K562 (cell line): ENCODE results near the gene RFX3. TPM values are rescaled to one million over a fixed set of nuclear protein-coding genes. Genes with fewer than 3 reads are reported as not detected.

Source experiments
- ATAC-seq: fragments of 200-7000 bp; cut with Tn5 transposase; 3 replicates; pipeline ENCODE4 v1.9.1; 2020; ENCODE audit warnings: moderate library complexity
- BruUV-seq: library from RNA; stranded (reverse); fragments of 400-500 nt; replicated peaks from 2 replicates; lab custom pipeline; 2021; lab: Mats Ljungman, UMichigan
- CTCF ChIA-PET: fragments of 300-600 bp; formaldehyde crosslinking; extraction: SDS; loops from one replicate; lab custom pipeline; 2021; ENCODE audit warnings: low intra/inter-chr PET ratio; lab: Yijun Ruan, JAX
- POLR2A ChIA-PET: fragments of 300-600, 350-650 bp; sonication (Branson Sonifier 250); formaldehyde crosslinking; extraction: SDS; loops from one replicate; lab custom pipeline; 2021; ENCODE audit warnings: antibody characterized with exemption, inconsistent platforms; lab: Yijun Ruan, JAX
- DNase-seq, 4 experiments: peaks; one replicate each; pipeline versions ENCODE4 v3.0.0 to v3.0.0-alpha.2; 2011 to 2018; ENCODE audit warnings: low spot score in 3 of 4, mixed read lengths in 3 of 4; ENCODE audit errors: extremely low read depth in 1 of 4
- FAIRE-seq: peaks from 2 replicates; lab custom pipeline; 2011; peaks lifted over from hg19 to GRCh38; lab: Jason Lieb, UNC
- H2AFZ ChIP-seq: 2 replicates; pipeline ENCODE4 v1.6.0; 2011; ENCODE audit warnings: low read depth, low read length, control low read depth, inconsistent platforms
- H3K27ac ChIP-seq: fragments of 200-600 bp; 3 replicates; pipeline ENCODE4 v1.8.0; 2011; ENCODE audit warnings: low read depth, mild to moderate bottlenecking, control low read depth, inconsistent platforms, low read length, moderate library complexity, mixed read lengths; ENCODE audit errors: extremely low read depth
- H3K27me3 ChIP-seq, 2 experiments: fragments of 300-600 bp in 1 of 2; 2 replicates in 1 of 2; 3 replicates in 1 of 2; pipeline versions ENCODE4 v1.6.0 to v1.8.0; 2011; ENCODE audit warnings: inconsistent platforms in 2 of 2, low read length in 2 of 2, mild to moderate bottlenecking in 1 of 2, mixed read lengths in 1 of 2, moderate library complexity in 1 of 2; ENCODE audit not compliant: control insufficient read depth in 2 of 2, insufficient read depth in 2 of 2
- H3K36me3 ChIP-seq: fragments of 300-600 bp; 3 replicates; pipeline ENCODE4 v1.8.0; 2011; ENCODE audit warnings: mild to moderate bottlenecking, low read length, inconsistent platforms; ENCODE audit not compliant: control insufficient read depth, insufficient read depth
- H3K4me1 ChIP-seq, 2 experiments: fragments of 200-600 bp in 1 of 2; replicated peaks in 1 of 2; 2 replicates in 1 of 2; 3 replicates in 1 of 2; pipeline versions ENCODE4 v1.5.1 to v1.8.0; 2011; ENCODE audit warnings: inconsistent platforms in 2 of 2, low read length in 2 of 2, mild to moderate bottlenecking in 1 of 2, mixed read lengths in 1 of 2, moderate library complexity in 1 of 2; ENCODE audit not compliant: control insufficient read depth in 2 of 2, insufficient read depth in 2 of 2
- H3K4me2 ChIP-seq: 2 replicates; pipeline ENCODE4 v1.6.1; 2011; ENCODE audit warnings: low read length, control low read depth, inconsistent platforms, mixed read lengths; ENCODE audit not compliant: insufficient read depth
- H3K4me3 ChIP-seq: fragments of 200-600 bp; sonication (generic), shearing (Covaris generic); 2 replicates; pipeline ENCODE4 v1.5.1; 2016; ENCODE audit warnings: control low read depth, inconsistent platforms
- H3K79me2 ChIP-seq: fragments of 200-600 bp; 3 replicates; pipeline ENCODE4 v1.8.0; 2011; ENCODE audit warnings: low read length, inconsistent platforms; ENCODE audit not compliant: control insufficient read depth, insufficient read depth
- H3K9ac ChIP-seq, 2 experiments: 2 replicates each; pipeline versions ENCODE4 v1.6.0 to v1.6.1; 2011; ENCODE audit warnings: low read depth in 2 of 2, low read length in 2 of 2, control low read depth in 1 of 2, inconsistent platforms in 1 of 2, mild to moderate bottlenecking in 1 of 2, mixed read lengths in 1 of 2; ENCODE audit not compliant: insufficient read depth in 1 of 2
- H3K9me1 ChIP-seq: one replicate; pipeline ENCODE4 v1.6.0; 2011; ENCODE audit warnings: inconsistent platforms, mild to moderate bottlenecking, low read length, moderate library complexity; ENCODE audit not compliant: control insufficient read depth, insufficient read depth
- H3K9me3 ChIP-seq: replicated peaks from 2 replicates; pipeline ENCODE4 v1.5.1; 2011; ENCODE audit warnings: low read depth, low read length, inconsistent platforms; ENCODE audit not compliant: control insufficient read depth, insufficient read depth
- H4K20me1 ChIP-seq: replicated peaks from 2 replicates; pipeline ENCODE4 v1.6.1; 2011; ENCODE audit warnings: low read length, inconsistent platforms, mixed read lengths; ENCODE audit not compliant: control insufficient read depth, insufficient read depth
- BACH1 ChIP-seq: fragments of 200-800 bp; sonication (Bioruptor generic); IDR thresholded peaks from 2 replicates; pipeline ENCODE4 v1.6.1; 2016; ENCODE audit warnings: missing genetic modification characterization, missing compliant biosample characterization
- MTA3 ChIP-seq: fragments of 450-650 bp; formaldehyde crosslinking; IDR thresholded peaks from 2 replicates; pipeline ENCODE4 v1.6.1; 2017; ENCODE audit warnings: mild to moderate bottlenecking, borderline replicate concordance
- NFIX ChIP-seq: fragments of 250-450 bp; sonication (Bioruptor Pico); IDR thresholded peaks from 2 replicates; pipeline ENCODE4 v1.4.0; 2020; ENCODE audit warnings: low read depth, mild to moderate bottlenecking, moderate library complexity
- POLR3A ChIP-seq: IDR thresholded peaks from 2 replicates; pipeline ENCODE4 v1.6.1; 2011; ENCODE audit warnings: borderline replicate concordance, mild to moderate bottlenecking, moderate library complexity; ENCODE audit not compliant: insufficient read length, insufficient read depth; ENCODE audit errors: extremely low read depth
- RBM14 ChIP-seq: fragments of 200-400 bp; formaldehyde crosslinking; IDR thresholded peaks from 2 replicates; pipeline ENCODE4 v1.6.1; 2018; ENCODE audit warnings: low read depth, mild to moderate bottlenecking, low read length, moderate library complexity, borderline replicate concordance; ENCODE audit not compliant: insufficient read depth
- SREBF2 ChIP-seq: sonication (generic); formaldehyde crosslinking; IDR thresholded peaks from 2 replicates; pipeline ENCODE4 v1.4.0; 2020; ENCODE audit warnings: mild to moderate bottlenecking, missing genetic modification reagents
- TBP ChIP-seq: optimal IDR thresholded peaks from 2 replicates; pipeline ENCODE3; 2011; ENCODE audit warnings: low read depth, low read length, improper control_type of control experiment
- ZNF311 ChIP-seq: fragments of 250-450 bp; sonication (Bioruptor Pico); IDR thresholded peaks from 2 replicates; pipeline ENCODE4 v1.4.0; 2020; ENCODE audit warnings: mild to moderate bottlenecking, moderate library complexity
- ZNF561 ChIP-seq: fragments of 450-650 bp; formaldehyde crosslinking; conservative IDR thresholded peaks from 2 replicates; pipeline ENCODE4 v1.4.0; 2020; ENCODE audit warnings: mild to moderate bottlenecking, moderate library complexity
- ZNF655 ChIP-seq: fragments of 250-450 bp; sonication (Bioruptor Pico); IDR thresholded peaks from 2 replicates; pipeline ENCODE4 v1.5.0; 2021
- WGBS: fragments of 100-300 bp; shearing (Covaris generic); methylation state at CpG from one replicate; pipeline ENCODE4 v1.1.6; 2016; ENCODE audit warnings: low coverage, mixed read lengths; ENCODE audit not compliant: insufficient coverage; ENCODE audit errors: missing lambda C conversion rate; 5-methylcytosine and 5-hydroxymethylcytosine counted together
- in situ Hi-C: fragments of 300-500 bp; cut with MboI; formaldehyde crosslinking; loops from 4 replicates; pipeline ENCODE4 v1.15.0; 2018; ENCODE audit warnings: inconsistent platforms, mixed read lengths
- intact Hi-C: fragments of 100-400 bp; cut with micrococcal nuclease; formaldehyde crosslinking; loops from 2 replicates; pipeline ENCODE4 v1.14.2; 2022
- polyA plus RNA-seq, 8 experiments: library from polyadenylated mRNA; depleted of rRNA in 4 of 8; stranded (reverse) in 5 of 8; unstranded in 3 of 8; fragments of >200 nt; fragmentation: Nextera tagmentation in 2 of 8; fragmentation: Illumina TruSeq in 1 of 8; extraction: Ambion mirVana in 2 of 8; extraction: Trizol in 1 of 8; gene quantifications; 2 replicates each; pipeline versions ENCODE4 v1.2.1 to v1.2.3, GENCODE V29; 2011 to 2014; ENCODE audit warnings: inconsistent platforms in 1 of 8, missing spikeins in 1 of 8
- total RNA-seq, 7 experiments: library from RNA; depleted of rRNA in 6 of 7; stranded (reverse); fragments of >200 nt in 6 of 7; fragmentation: Illumina TruSeq in 2 of 7; extraction: Trizol in 2 of 7; gene quantifications; 2 replicates each; pipeline versions ENCODE4 v1.2.1 to v1.2.3, GENCODE V29; 2011 to 2021; ENCODE audit warnings: low replicate concordance in 1 of 7

The RFX3 gene
- total and polyA plus RNA-seq, 9 of the 15 experiments (the other 6 are each of a cell fraction or from before 2014, with no cell fraction given), result 0.86 to 4.9 (median 2.0) TPM

- Histone ChIP-seq H3K4me3 (no peak overlapping the region), H3K27me3 (no peaks in the 10 kb centered on the region), H3K4me1 (peaks cover 0 to 12% of the 10 kb centered on the region in 2 experiments; a peak in 2 of 5 replicates), H3K27ac (no peak overlapping the region), H3K9me3 (no peaks in the 10 kb centered on the region), H3K4me2 (no peak overlapping the region), H3K79me2 (no peaks in the 10 kb centered on the region), H4K20me1 (no peaks in the 10 kb centered on the region), H3K9ac (no peak overlapping the region), H2AFZ (no peak overlapping the region), H3K9me1 (no peaks in the 10 kb centered on the region)
- ATAC-seq (no peak), DNase-seq (no peak), FAIRE-seq (no peak)
- POLR2A ChIA-PET, result no interaction called here
- CTCF ChIA-PET, result no interaction called here
- in situ Hi-C loops, result no loop called here
- BruUV-seq, result no TSS peak
- intact Hi-C loops, result no loop called here
- TF ChIP-seq TBP, result no peak
- TF ChIP-seq ZNF311 (CRISPR knock-in tag), result no peak
- no peak for TF ChIP-seq POLR3A
- TF ChIP-seq NFIX (CRISPR knock-in tag), result no peak
- no peak for TF ChIP-seq ZNF561
- TF ChIP-seq BACH1, result no peak
- TF ChIP-seq, all 486 proteins: peak for 0
- no peaks in the 10 kb centered on the region for H3K36me3 ChIP-seq
Measured at GRCh38 chr9:3549225-3549624, 23.4 kb upstream of the RFX3 start.

- Histone ChIP-seq H4K20me1 (no peaks in the 10 kb centered on the region), H3K4me2 (no peak overlapping the region), H3K9me3 (no peaks in the 10 kb centered on the region), H3K27me3 (no peaks in the 10 kb centered on the region), H3K4me3 (no peak overlapping the region), H3K9ac (no peak overlapping the region), H3K4me1 (peaks cover 0 to 12% of the 10 kb centered on the region in 2 experiments; a peak in 2 of 5 replicates), H3K27ac (no peak overlapping the region), H3K36me3 (no peaks in the 10 kb centered on the region), H2AFZ (no peak overlapping the region), H3K9me1 (no peaks in the 10 kb centered on the region), H3K79me2 (no peaks in the 10 kb centered on the region)
- WGBS, result 12% methylated on average over 1 of the region's 1 CpG
- DNase-seq (peak in 1 of 4 experiments; percentile 38), FAIRE-seq (no peak), ATAC-seq (peak; percentile 66)
- intact Hi-C loops, result no loop called here
- ChIA-PET CTCF (no interaction called here), POLR2A (no interaction called here)
- no TSS peak for BruUV-seq
- in situ Hi-C loops, result no loop called here
- TF ChIP-seq RBM14 (no peak), SREBF2 (CRISPR knock-in tag) (no peak), ZNF655 (CRISPR knock-in tag) (no peak), MTA3 (no peak)
Measured at GRCh38 chr9:3548648-3549047, 22.8 kb upstream of the RFX3 start.
